Right renal pelvis (tissue), 4 donors: ENCODE results near the gene ANKAR. TPM values are rescaled to one million over a fixed set of nuclear protein-coding genes. Genes with fewer than 3 reads are reported as not detected.
A peak's percentile ranks its signal among the peaks of the same experiment; 100 is the strongest.
"Not testable (repeated sequence)": the region's sequence is repeated elsewhere in the genome, so short reads cannot be mapped to it uniquely, and the experiment has no call there.

ENCODE experiments used
- DNase-seq, 4 donors: peaks; one replicate each; pipeline ENCODE4 v3.0.0-alpha.2; 2013; ENCODE audit warnings: low read depth in 4 of 4, low spot score in 3 of 4, missing footprints in 1 of 4
- polyA plus RNA-seq, 4 donors: library from polyadenylated mRNA; unstranded; fragments of 120-200 nt; gene quantifications; one replicate each; pipeline ENCODE4 v1.2.1, GENCODE V29; 2013; ENCODE audit not compliant: insufficient read length in 4 of 4

ANKAR gene
- polyA plus RNA-seq, 4 donors, result 6.6 to 10.5 (median 8.4) TPM

GRCh38 chr2:189698020-189698887, 23.8 kb downstream of the ANKAR start:
- DNase-seq, result peak in 2 of 4 donors; percentile 17 to 26

- no peak for DNase-seq
These were observed 26.2 kb downstream of the ANKAR start for GRCh38 chr2:189700681-189701080.

GRCh38 chr2:189702071-189702470, 27.6 kb downstream of the ANKAR start:
- no peak for DNase-seq

- no peak for DNase-seq
These were observed 35.2 kb downstream of the ANKAR start for GRCh38 chr2:189709501-189710221.

- DNase-seq, result not testable (repeated sequence)
These were observed 43.1 kb downstream of the ANKAR start for GRCh38 chr2:189717593-189717992.

- DNase-seq, result no peak
These were observed 45.1 kb downstream of the ANKAR start for GRCh38 chr2:189719571-189719970.

GRCh38 chr2:189723192-189723591, 48.7 kb downstream of the ANKAR start:
- no peak for DNase-seq

Other genes with a start within 250 kb of the ANKAR start
- gene WDR75, start 233.2 kb upstream of the ANKAR start, polyA plus RNA-seq, result 10 to 100 TPM; 40.8 to 54.4 (median 51.3) TPM
- 100 to 1,000 TPM; 109 to 161 (median 136) TPM for gene SLC40A1, start 93.9 kb upstream of the ANKAR start, polyA plus RNA-seq
- 10 to 100 TPM; 55.7 to 68.6 (median 65.0) TPM for gene ASNSD1, start 13.2 kb upstream of the ANKAR start, polyA plus RNA-seq
- gene OSGEPL1, start 88.1 kb downstream of the ANKAR start, polyA plus RNA-seq, result 10 to 100 TPM; 15.7 to 22.5 (median 20.1) TPM
- 100 to 1,000 TPM in 3 of 4 donors, 10 to 100 TPM in 1; 88.4 to 109 (median 103) TPM for gene ORMDL1, start 109.7 kb downstream of the ANKAR start, polyA plus RNA-seq
- gene PMS1, start 109.8 kb downstream of the ANKAR start, polyA plus RNA-seq, result 10 to 100 TPM; 31.2 to 42.6 (median 38.7) TPM